ENCODE measurements around the gene FRMD1. TPM values are rescaled to one million over a fixed set of nuclear protein-coding genes. Genes with fewer than 3 reads are reported as not detected.

The FRMD1 gene
- total and polyA plus RNA-seq, 12 donors, result 0.12 to 1.3 (median 0.21) TPM; not detected in 4

DNA sequence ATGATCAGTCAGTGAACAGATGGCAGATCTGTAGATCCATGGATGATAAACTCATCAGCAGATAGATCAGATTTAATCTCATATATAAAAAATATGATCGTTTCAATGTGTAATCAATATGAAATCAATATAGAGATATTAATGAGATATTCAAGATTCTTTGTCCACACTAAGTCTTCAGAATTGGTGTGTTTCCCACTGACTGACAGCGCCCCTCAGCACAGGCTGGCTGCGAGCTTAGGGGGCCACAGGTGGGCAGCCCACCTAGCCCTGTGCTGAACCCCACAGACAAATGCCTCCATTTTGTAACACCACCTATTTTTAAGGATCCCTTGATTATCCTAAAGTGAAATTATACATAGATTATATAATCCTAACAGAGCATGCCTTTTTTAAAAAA lies 32.3 kb downstream of the FRMD1 start:
- Histone ChIP-seq H3K4me1 (peaks cover 6 to 24% (median 16%) of the 10 kb centered on the region in 9 donors), H3K4me3 (no peak overlapping the region), H3K9me3 (peaks cover 0 to 2% (median 0%) of the 10 kb centered on the region in 11 donors), H3K27me3 (no peaks in the 10 kb centered on the region), H3K36me3 (no peaks in the 10 kb centered on the region), H3K27ac (peak overlapping the region in 3 of 10 donors; percentile 68 to 82 (median 69))
- ATAC-seq (no peak), DNase-seq (no peak)
- TF ChIP-seq, protein P1, sequence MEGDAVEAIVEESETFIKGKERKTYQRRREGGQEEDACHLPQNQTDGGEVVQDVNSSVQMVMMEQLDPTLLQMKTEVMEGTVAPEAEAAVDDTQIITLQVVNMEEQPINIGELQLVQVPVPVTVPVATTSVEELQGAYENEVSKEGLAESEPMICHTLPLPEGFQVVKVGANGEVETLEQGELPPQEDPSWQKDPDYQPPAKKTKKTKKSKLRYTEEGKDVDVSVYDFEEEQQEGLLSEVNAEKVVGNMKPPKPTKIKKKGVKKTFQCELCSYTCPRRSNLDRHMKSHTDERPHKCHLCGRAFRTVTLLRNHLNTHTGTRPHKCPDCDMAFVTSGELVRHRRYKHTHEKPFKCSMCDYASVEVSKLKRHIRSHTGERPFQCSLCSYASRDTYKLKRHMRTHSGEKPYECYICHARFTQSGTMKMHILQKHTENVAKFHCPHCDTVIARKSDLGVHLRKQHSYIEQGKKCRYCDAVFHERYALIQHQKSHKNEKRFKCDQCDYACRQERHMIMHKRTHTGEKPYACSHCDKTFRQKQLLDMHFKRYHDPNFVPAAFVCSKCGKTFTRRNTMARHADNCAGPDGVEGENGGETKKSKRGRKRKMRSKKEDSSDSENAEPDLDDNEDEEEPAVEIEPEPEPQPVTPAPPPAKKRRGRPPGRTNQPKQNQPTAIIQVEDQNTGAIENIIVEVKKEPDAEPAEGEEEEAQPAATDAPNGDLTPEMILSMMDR (IDR thresholded peaks at IDR 0.05), result no peak
- intact Hi-C loops (cut with DNase I), result loop anchor here in 1 of 10 donors (10.0 kb wide), 1 partner anchor 112 kb away; no protein-coding TSS in a partner anchor
- 99% methylated on average over 3 of the region's 3 CpGs for WGBS, 2 donors

DNA sequence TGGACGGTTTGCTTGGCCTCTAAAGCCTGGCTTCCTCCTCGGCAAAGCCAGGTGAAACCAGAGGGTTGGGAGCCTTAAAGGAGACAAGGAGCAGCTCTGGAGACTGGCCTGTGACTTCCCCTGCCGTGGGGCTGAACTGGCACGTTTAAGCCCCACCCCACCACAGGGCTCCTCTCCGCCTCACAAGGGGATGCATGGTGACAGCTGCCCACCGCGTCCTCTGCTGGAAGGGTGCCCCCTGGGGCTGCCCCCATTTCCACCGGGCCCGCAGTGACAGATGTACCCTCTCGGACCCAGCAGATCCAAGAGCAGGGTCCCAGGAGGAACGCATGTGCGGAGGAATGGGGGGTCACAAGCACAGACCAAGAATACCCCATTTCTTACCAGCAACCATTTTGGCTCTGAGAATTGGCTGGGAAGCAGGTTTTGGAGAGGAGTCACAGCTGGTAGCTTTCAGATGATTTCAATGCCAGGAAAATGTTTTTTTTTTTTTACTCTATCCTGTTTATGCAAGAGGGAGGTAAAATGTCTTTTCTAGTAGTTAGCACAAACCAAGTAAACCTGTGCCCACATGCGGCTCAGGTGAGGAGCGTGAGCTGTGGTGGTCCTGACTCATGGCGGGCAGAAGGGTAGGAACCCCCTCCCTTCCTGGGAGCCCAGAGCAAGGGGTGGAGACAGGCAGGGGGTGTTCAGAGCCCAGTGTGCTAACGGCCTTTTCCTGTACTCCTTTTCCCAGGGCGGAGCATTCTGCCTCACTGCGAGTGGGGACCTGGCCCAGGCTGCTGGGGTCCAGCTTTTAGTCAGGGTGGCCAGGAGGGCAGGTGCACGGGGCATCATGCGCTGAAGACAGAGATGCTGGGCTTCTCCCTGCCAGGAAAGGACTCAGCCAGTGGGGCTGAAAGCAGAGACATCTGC lies 33.0 kb downstream of the FRMD1 start:
- ATAC-seq (peak in 7 of 8 donors; percentile 15 to 52 (median 41)), DNase-seq (peak in 1 of 2 donors; percentile 14)
- Histone ChIP-seq H3K4me3 (peak overlapping the region in 4 of 10 donors; percentile 0 to 21 (median 10)), H3K27ac (peak overlapping the region in 8 of 10 donors; percentile 42 to 82 (median 67)), H3K9me3 (peaks cover 0 to 8% (median 0%) of the 10 kb centered on the region in 11 donors), H3K27me3 (no peaks in the 10 kb centered on the region), H3K36me3 (no peaks in the 10 kb centered on the region), H3K4me1 (peaks cover 6 to 24% (median 16%) of the 10 kb centered on the region in 9 donors)
- WGBS, 2 donors, result 50 to 62% methylated on average over 20 of the region's 20 CpGs
- TF ChIP-seq, protein P1 (IDR thresholded peaks at IDR 0.05), result no peak
- intact Hi-C loops (cut with DNase I), result loop anchor here in 1 of 10 donors (10.0 kb wide), 1 partner anchor 111 kb away; no protein-coding TSS in a partner anchor

DNA sequence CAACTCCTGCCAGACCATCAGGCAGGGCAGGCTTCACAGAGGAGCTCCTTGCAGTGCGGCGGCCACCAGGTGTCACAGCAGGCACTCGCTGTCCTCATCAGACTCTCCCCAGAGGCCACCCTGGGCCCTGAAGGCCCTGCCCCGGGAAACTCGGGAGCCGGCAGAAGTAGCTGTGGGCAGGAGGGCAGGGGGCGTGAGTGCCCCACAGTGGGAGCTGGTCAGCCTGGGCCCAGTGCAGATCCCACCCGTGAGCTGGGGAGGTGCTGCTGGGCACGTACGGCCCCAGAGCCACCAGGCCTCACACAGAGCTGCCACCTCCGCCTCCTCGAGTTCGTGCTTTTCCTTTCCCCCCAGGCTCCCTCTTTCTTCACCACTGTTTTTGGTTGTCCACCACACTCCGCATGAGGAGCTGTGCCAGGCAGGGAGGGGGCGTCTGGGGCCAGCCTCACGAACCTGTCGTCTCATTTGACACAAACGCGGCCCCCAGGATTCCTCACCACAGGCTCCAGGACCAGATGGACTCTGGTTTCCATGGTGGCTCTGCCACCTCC lies 33.8 kb downstream of the FRMD1 start:
- 80 to 81% methylated on average over 18 to 19 of the region's 19 CpGs for WGBS, 2 donors
- TF ChIP-seq, protein P1 (IDR thresholded peaks at IDR 0.05), result peak in 8 of 9 donors; percentile 6 to 46 (median 28)
- ATAC-seq (peak; percentile 36 to 64 (median 47)), DNase-seq (peak in 1 of 2 donors; percentile 37)
- Histone ChIP-seq H3K4me3 (no peak overlapping the region), H3K27ac (peak overlapping the region in 8 of 10 donors; percentile 42 to 82 (median 67)), H3K36me3 (no peaks in the 10 kb centered on the region), H3K9me3 (peaks cover 0 to 16% (median 6%) of the 10 kb centered on the region in 11 donors), H3K27me3 (no peaks in the 10 kb centered on the region), H3K4me1 (peaks cover 6 to 24% (median 16%) of the 10 kb centered on the region in 9 donors)
- intact Hi-C loops (cut with DNase I), result loop anchor here in 1 of 10 donors (10.0 kb wide), 1 partner anchor 110 kb away; no protein-coding TSS in a partner anchor

DNA sequence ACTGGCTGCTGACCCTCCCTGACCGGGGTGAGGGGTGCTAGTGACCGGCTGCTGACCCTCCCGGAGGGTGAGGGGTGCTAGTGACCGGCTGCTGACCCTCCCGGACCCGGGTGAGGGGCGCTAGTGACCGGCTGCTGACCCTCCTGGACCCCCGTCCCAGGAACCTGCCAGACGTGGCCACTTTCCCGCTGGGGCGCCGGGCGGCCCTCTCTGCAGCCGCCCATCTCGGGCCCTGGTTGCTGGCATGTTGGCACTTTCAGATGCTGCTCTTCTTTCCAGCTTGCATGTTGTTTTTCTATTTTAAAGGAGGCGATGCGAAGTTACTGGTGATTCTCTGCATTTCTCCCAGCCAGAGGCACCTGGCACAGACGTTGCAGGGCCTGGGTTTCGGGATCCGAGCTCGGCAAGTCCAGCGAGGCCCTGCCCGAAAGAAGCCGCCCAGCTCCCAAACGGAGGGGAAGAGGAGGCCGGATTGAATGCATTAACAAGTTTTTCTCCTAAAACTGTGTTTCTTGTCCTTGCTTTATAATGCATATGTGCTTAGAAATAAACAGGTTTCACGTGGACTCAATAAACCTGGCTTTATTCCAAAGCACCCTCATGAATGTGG lies 34.4 kb downstream of the FRMD1 start:
- Histone ChIP-seq H3K4me3 (no peak overlapping the region), H3K27ac (peak overlapping the region in 1 of 10 donors; percentile 82), H3K36me3 (no peaks in the 10 kb centered on the region), H3K27me3 (no peaks in the 10 kb centered on the region), H3K9me3 (peaks cover 0 to 22% (median 12%) of the 10 kb centered on the region in 11 donors), H3K4me1 (peaks cover 6 to 24% (median 16%) of the 10 kb centered on the region in 9 donors)
- ATAC-seq, result no peak
- intact Hi-C loops (cut with DNase I), result loop anchor here in 1 of 10 donors (10.0 kb wide), 1 partner anchor 110 kb away; no protein-coding TSS in a partner anchor
- TF ChIP-seq, protein P1 (IDR thresholded peaks at IDR 0.05), result no peak
- no peak for DNase-seq
- 94 to 95% methylated on average over 28 of the region's 28 CpGs for WGBS, 2 donors

All from heart right ventricle (tissue), 16 donors.